Neutrophil (primary cell): ENCODE data around the gene TBCD.

ENCODE experiments used
- H3K27ac ChIP-seq: fragments of 200-600 bp; sonication (generic); 2 replicates; pipeline ENCODE4 v1.5.1; 2016; ENCODE audit warnings: mild to moderate bottlenecking, moderate library complexity
- H3K27me3 ChIP-seq: fragments of 200-600 bp; sonication (generic); 2 replicates; pipeline ENCODE4 v1.6.0; 2016; ENCODE audit warnings: mild to moderate bottlenecking
- H3K36me3 ChIP-seq: fragments of 200-600 bp; sonication (generic); 2 replicates; pipeline ENCODE4 v1.5.1; 2017
- H3K4me1 ChIP-seq, 2 experiments: fragments of 200-600 bp in 1 of 2; sonication (generic) in 1 of 2; 1 replicate in 1 of 2; 2 replicates in 1 of 2; pipeline versions ENCODE4 v1.5.1 to v1.6.1; 2013 to 2016; ENCODE audit warnings: low read depth in 1 of 2, low read length in 1 of 2, mild to moderate bottlenecking in 1 of 2, moderate library complexity in 1 of 2; ENCODE audit not compliant: control insufficient read depth in 1 of 2, insufficient read depth in 1 of 2
- H3K4me3 ChIP-seq, 2 experiments: fragments of 200-600 bp in 1 of 2; sonication (generic) in 1 of 2; 1 replicate in 1 of 2; 2 replicates in 1 of 2; pipeline ENCODE4 v1.5.1; 2013 to 2016; ENCODE audit warnings: low read depth in 1 of 2, low read length in 1 of 2, mild to moderate bottlenecking in 1 of 2, moderate library complexity in 1 of 2
- H3K9me3 ChIP-seq: fragments of 200-600 bp; sonication (generic); 2 replicates; pipeline ENCODE4 v1.5.1; 2016
- CTCF ChIP-seq: fragments of 200-600 bp; sonication (generic); IDR thresholded peaks from 2 replicates; pipeline ENCODE4 v1.5.1; 2016; ENCODE audit warnings: antibody characterized with exemption

The TBCD gene

GRCh38 chr17:82926716-82927115, 174.9 kb downstream of the TBCD start:
- Histone ChIP-seq H3K36me3 (peaks cover 88% of the 10 kb centered on the region), H3K4me3 (no peak overlapping the region), H3K27ac (no peak overlapping the region), H3K4me1 (no peaks in the 10 kb centered on the region), H3K27me3 (no peaks in the 10 kb centered on the region), H3K9me3 (no peaks in the 10 kb centered on the region)
- TF ChIP-seq CTCF = no peak

GRCh38 chr17:82927311-82927660, 175.4 kb downstream of the TBCD start:
- no peak for TF ChIP-seq CTCF
- Histone ChIP-seq H3K27me3 (no peaks in the 10 kb centered on the region), H3K4me1 (no peaks in the 10 kb centered on the region), H3K9me3 (no peaks in the 10 kb centered on the region), H3K27ac (no peak overlapping the region), H3K36me3 (peaks cover 93% of the 10 kb centered on the region), H3K4me3 (no peak overlapping the region)

- no peak overlapping the region for H3K27ac ChIP-seq
- H3K36me3 ChIP-seq = peaks cover 96% of the 10 kb centered on the region
- no peak overlapping the region for H3K4me3 ChIP-seq
- no peaks in the 10 kb centered on the region for H3K9me3 ChIP-seq
- no peak for TF ChIP-seq CTCF
- H3K4me1 ChIP-seq = no peaks in the 10 kb centered on the region
- no peaks in the 10 kb centered on the region for H3K27me3 ChIP-seq
These were observed 176.1 kb downstream of the TBCD start for GRCh38 chr17:82927661-82928601.

- Histone ChIP-seq H3K36me3 (peaks cover 97% of the 10 kb centered on the region), H3K4me3 (no peak overlapping the region), H3K27me3 (no peaks in the 10 kb centered on the region), H3K27ac (no peak overlapping the region), H3K4me1 (no peaks in the 10 kb centered on the region), H3K9me3 (no peaks in the 10 kb centered on the region)
- no peak for TF ChIP-seq CTCF
These were observed 177.3 kb downstream of the TBCD start for GRCh38 chr17:82929011-82929622.

- no peak for TF ChIP-seq CTCF
These were observed 177.8 kb downstream of the TBCD start for GRCh38 chr17:82929676-82930042.

More at GRCh38 chr17:82929676-82930042, 177.8 kb downstream of the TBCD start:
- Histone ChIP-seq H3K27me3 (no peaks in the 10 kb centered on the region), H3K27ac (no peak overlapping the region), H3K4me3 (no peak overlapping the region), H3K9me3 (no peaks in the 10 kb centered on the region), H3K36me3 (peaks cover 97% of the 10 kb centered on the region), H3K4me1 (no peaks in the 10 kb centered on the region)
